Keratinocyte (primary cell): ENCODE results near the gene SLC30A1. TPM values are rescaled to one million over a fixed set of nuclear protein-coding genes. Genes with fewer than 3 reads are reported as not detected.
A peak's percentile ranks its signal among the peaks of the same experiment; 100 is the strongest.

Experiments used
- DNase-seq: peaks from one replicate; pipeline ENCODE4 v3.0.0-alpha.2; 2011; ENCODE audit warnings: low read depth, missing footprints, low spot score
- FAIRE-seq: peaks from 2 replicates; lab custom pipeline; 2011; peaks lifted over from hg19 to GRCh38; lab: Jason Lieb, UNC
- H2AFZ ChIP-seq: 2 replicates; pipeline ENCODE4 v1.6.0; 2012; ENCODE audit warnings: low read length, control low read depth, inconsistent platforms; ENCODE audit not compliant: control insufficient read depth
- H3K27ac ChIP-seq: 2 replicates; pipeline ENCODE4 v1.5.1; 2011; ENCODE audit warnings: low read length; ENCODE audit not compliant: control insufficient read depth, insufficient read depth
- H3K27me3 ChIP-seq: 3 replicates; pipeline ENCODE4 v1.6.0; 2011; ENCODE audit warnings: low read length; ENCODE audit not compliant: control insufficient read depth, insufficient read depth; ENCODE audit errors: extremely low read depth
- H3K36me3 ChIP-seq, 2 experiments: 2 replicates in 1 of 2; 3 replicates in 1 of 2; pipeline ENCODE4 v1.5.1; 2011; ENCODE audit warnings: low read length in 2 of 2, mild to moderate bottlenecking in 1 of 2; ENCODE audit not compliant: control insufficient read depth in 2 of 2, insufficient read depth in 2 of 2; ENCODE audit errors: extremely low read depth in 1 of 2
- H3K4me1 ChIP-seq: 3 replicates; pipeline ENCODE4 v1.5.1; 2011; ENCODE audit warnings: low read length; ENCODE audit not compliant: control insufficient read depth, insufficient read depth; ENCODE audit errors: extremely low read depth
- H3K4me2 ChIP-seq: 3 replicates; pipeline ENCODE4 v1.6.0; 2011; ENCODE audit warnings: low read depth, low read length; ENCODE audit not compliant: control insufficient read depth, insufficient read depth; ENCODE audit errors: extremely low read depth
- H3K4me3 ChIP-seq, 3 experiments: fragments of 200-600 bp in 1 of 3; sonication (generic) in 1 of 3; 2 replicates in 2 of 3; 3 replicates in 1 of 3; pipeline ENCODE4 v1.5.1; 2011 to 2016; ENCODE audit warnings: low read length in 3 of 3, mild to moderate bottlenecking in 3 of 3, control low read depth in 2 of 3, inconsistent platforms in 1 of 3, low read depth in 1 of 3, mixed read lengths in 1 of 3, mixed run types in 1 of 3, moderate library complexity in 1 of 3; ENCODE audit not compliant: control insufficient read depth in 2 of 3, insufficient read depth in 2 of 3; ENCODE audit errors: extremely low read depth in 1 of 3
- H3K79me2 ChIP-seq: 2 replicates; pipeline ENCODE4 v1.6.0; 2012; ENCODE audit warnings: low read length; ENCODE audit not compliant: control insufficient read depth, insufficient read depth
- H3K9ac ChIP-seq: 3 replicates; pipeline ENCODE4 v1.6.0; 2011; ENCODE audit warnings: low read length; ENCODE audit not compliant: control insufficient read depth, insufficient read depth; ENCODE audit errors: extremely low read depth
- H3K9me1 ChIP-seq: 3 replicates; pipeline ENCODE4 v1.6.0; 2011; ENCODE audit warnings: low read length; ENCODE audit not compliant: control insufficient read depth, insufficient read depth; ENCODE audit errors: extremely low read depth
- H3K9me3 ChIP-seq: 2 replicates; pipeline ENCODE4 v1.5.1; 2012; ENCODE audit warnings: low read depth, low read length; ENCODE audit not compliant: control insufficient read depth
- H4K20me1 ChIP-seq: 3 replicates; pipeline ENCODE4 v1.6.0; 2011; ENCODE audit warnings: low read length; ENCODE audit not compliant: control insufficient read depth, insufficient read depth; ENCODE audit errors: extremely low read depth
- CTCF ChIP-seq, 3 experiments: IDR thresholded peaks in 1 of 3; conservative IDR thresholded peaks in 1 of 3; optimal IDR thresholded peaks in 1 of 3; 2 replicates in 2 of 3; 3 replicates in 1 of 3; pipeline versions ENCODE3 to v1.5.1; 2011; ENCODE audit warnings: low read length in 3 of 3, mild to moderate bottlenecking in 3 of 3, moderate library complexity in 2 of 3, control low read depth in 1 of 3, inconsistent platforms in 1 of 3; ENCODE audit not compliant: insufficient read depth in 2 of 3; ENCODE audit errors: extremely low read depth in 1 of 3
- EZH2 ChIP-seq: IDR thresholded peaks from one replicate; pipeline ENCODE4 v1.6.1; 2012; ENCODE audit warnings: inconsistent platforms, mild to moderate bottlenecking, low read length, moderate library complexity
- dilution Hi-C: fragments of 300-500 bp; cut with MboI; formaldehyde crosslinking; loops from one replicate; pipeline ENCODE4 v1.7.0; 2020; ENCODE audit warnings: low sequenced_read_pairs; ENCODE audit not compliant: extremely low pct_ligation_motif_present
- polyA minus RNA-seq, 3 experiments: library from RNA; depleted of rRNA, polyadenylated mRNA; stranded (reverse); fragments of >200 nt; gene quantifications; 1 replicate in 1 of 3; 2 replicates in 1 of 3; 3 replicates in 1 of 3; pipeline ENCODE4 v1.2.3, GENCODE V29; 2011
- polyA plus RNA-seq, 5 experiments: library from polyadenylated mRNA; depleted of rRNA in 3 of 5; stranded (reverse) in 3 of 5; stranded (forward) in 1 of 5; unstranded in 1 of 5; fragments of >200 nt; gene quantifications; 1 replicate in 1 of 5; 2 replicates in 3 of 5; 3 replicates in 1 of 5; pipeline versions ENCODE4 v1.2.1 to v1.2.3, GENCODE V29; 2011 to 2012; ENCODE audit warnings: missing spikeins in 2 of 5, low read depth in 1 of 5, low replicate concordance in 1 of 5

SLC30A1 gene
- polyA plus RNA-seq (11.8 to 17.2 TPM (median 12.4 TPM) in 3 replicates), polyA minus RNA-seq (5.9 to 26.5 TPM (median 16.6 TPM) in 3 replicates)
- polyA plus RNA-seq (2011; ENCODE audit: low read depth), result 18.5 TPM
- 5.4 and 10.8 TPM in 2 replicates for polyA plus RNA-seq (2011; cell fraction: cytosol; rRNA removed)
- polyA plus RNA-seq (2011; cell fraction: nucleus; rRNA removed), result 16.8 and 26.0 TPM in 2 replicates
- 20.3 and 34.7 TPM in 2 replicates for polyA plus RNA-seq (2012; ENCODE audit: low replicate concordance)
- polyA minus RNA-seq (2011; cell fraction: cytosol; rRNA and poly(A)+ RNA removed), result 23.6 TPM
- polyA minus RNA-seq (2011; cell fraction: nucleus; rRNA and poly(A)+ RNA removed), result 52.2 and 72.0 TPM in 2 replicates

- Histone ChIP-seq H3K9me3 (no peaks in the 10 kb centered on the region), H4K20me1 (no peaks in the 10 kb centered on the region), H3K4me2 (peak within 1 kb of the TSS; percentile 81), H3K9ac (peak within 1 kb of the TSS; percentile 86), H2AFZ (peak within 1 kb of the TSS; percentile 74), H3K27ac (peak within 1 kb of the TSS; percentile 63), H3K4me1 (peaks cover 19% of the 10 kb centered on the region), H3K4me3 (peak within 1 kb of the TSS; percentile 94 to 96 (median 96)), H3K27me3 (no peaks in the 10 kb centered on the region), H3K36me3 (peaks cover 4 to 6% of the 10 kb centered on the region in 2 experiments), H3K79me2 (peaks cover 37% of the 10 kb centered on the region), H3K9me1 (no peaks in the 10 kb centered on the region)
- FAIRE-seq, result no peak
- no peak for TF ChIP-seq EZH2
- no peak for TF ChIP-seq CTCF (optimal IDR thresholded peaks at IDR 0.05 in 1 of 3, IDR thresholded peaks at IDR 0.05 in 1 of 3, conservative IDR thresholded peaks at IDR 0.05 in 1 of 3; ENCODE audit: extremely low read depth in 1 of 3, insufficient read depth in 2 of 3, low read length in 3 of 3)
- dilution Hi-C loops, result no loop called here
- peak; percentile 84 for DNase-seq
Measured at GRCh38 chr1:211578640-211579439, at the start of gene SLC30A1. Gene SLC30A1, minus strand, starts transcription at chr1:211579161. Its CDS starts 549 bp downstream, at chr1:211578612.

- H3K4me3 ChIP-seq, result no peak overlapping the region
- no peaks in the 10 kb centered on the region for H3K9me3 ChIP-seq
- FAIRE-seq (no peak), DNase-seq (no peak)
- H3K4me1 ChIP-seq, result peaks cover 28% of the 10 kb centered on the region
- H3K9me1 ChIP-seq, result no peaks in the 10 kb centered on the region
- no peak overlapping the region for H3K4me2 ChIP-seq
- no peak overlapping the region for H2AFZ ChIP-seq
- no peaks in the 10 kb centered on the region for H3K36me3 ChIP-seq
- peaks cover 43% of the 10 kb centered on the region for H3K27me3 ChIP-seq
- dilution Hi-C loops, result no loop called here
- no peaks in the 10 kb centered on the region for H3K79me2 ChIP-seq
- no peak overlapping the region for H3K9ac ChIP-seq
- TF ChIP-seq EZH2, result no peak
- no peak for TF ChIP-seq CTCF (optimal IDR thresholded peaks at IDR 0.05 in 1 of 3, IDR thresholded peaks at IDR 0.05 in 1 of 3, conservative IDR thresholded peaks at IDR 0.05 in 1 of 3; ENCODE audit: extremely low read depth in 1 of 3, insufficient read depth in 2 of 3, low read length in 3 of 3)
- no peaks in the 10 kb centered on the region for H4K20me1 ChIP-seq
- H3K27ac ChIP-seq, result no peak overlapping the region
Measured at GRCh38 chr1:211628417-211628816, 49.5 kb upstream of the SLC30A1 start.
